IPS-18a (cell line): ENCODE data around the gene PRKG1.
"Not testable (repeated sequence)": the region's sequence is repeated elsewhere in the genome, so short reads cannot be mapped to it uniquely, and the experiment has no call there.

Experiments used
- H3K27ac ChIP-seq: one replicate; pipeline ENCODE4 v1.5.1; 2013; ENCODE audit warnings: low read length
- H3K27me3 ChIP-seq: one replicate; pipeline ENCODE4 v1.6.1; 2013; ENCODE audit warnings: mild to moderate bottlenecking, low read length; ENCODE audit not compliant: control insufficient read depth, insufficient read depth
- H3K36me3 ChIP-seq: one replicate; pipeline ENCODE4 v1.6.1; 2013; ENCODE audit warnings: low read depth, low read length; ENCODE audit not compliant: control insufficient read depth
- H3K4me1 ChIP-seq: one replicate; pipeline ENCODE4 v1.6.1; 2013; ENCODE audit warnings: low read depth, low read length; ENCODE audit not compliant: control insufficient read depth
- H3K4me3 ChIP-seq: one replicate; pipeline ENCODE4 v1.5.1; 2013; ENCODE audit warnings: low read length
- H3K9ac ChIP-seq: one replicate; pipeline ENCODE4 v1.6.1; 2013; ENCODE audit warnings: mild to moderate bottlenecking, low read length, moderate library complexity
- H3K9me3 ChIP-seq: one replicate; pipeline ENCODE4 v1.6.1; 2013; ENCODE audit warnings: low read depth, low read length; ENCODE audit not compliant: control insufficient read depth

PRKG1 gene

GRCh38 chr10:51552879-51553278, 478.6 kb downstream of the PRKG1 start:
- no peak overlapping the region for H3K27ac ChIP-seq
- H3K4me1 ChIP-seq = no peaks in the 10 kb centered on the region
- H3K9me3 ChIP-seq = no peaks in the 10 kb centered on the region
- H3K4me3 ChIP-seq = no peak overlapping the region
- no peaks in the 10 kb centered on the region for H3K36me3 ChIP-seq
- no peaks in the 10 kb centered on the region for H3K27me3 ChIP-seq
- no peak overlapping the region for H3K9ac ChIP-seq

DNA sequence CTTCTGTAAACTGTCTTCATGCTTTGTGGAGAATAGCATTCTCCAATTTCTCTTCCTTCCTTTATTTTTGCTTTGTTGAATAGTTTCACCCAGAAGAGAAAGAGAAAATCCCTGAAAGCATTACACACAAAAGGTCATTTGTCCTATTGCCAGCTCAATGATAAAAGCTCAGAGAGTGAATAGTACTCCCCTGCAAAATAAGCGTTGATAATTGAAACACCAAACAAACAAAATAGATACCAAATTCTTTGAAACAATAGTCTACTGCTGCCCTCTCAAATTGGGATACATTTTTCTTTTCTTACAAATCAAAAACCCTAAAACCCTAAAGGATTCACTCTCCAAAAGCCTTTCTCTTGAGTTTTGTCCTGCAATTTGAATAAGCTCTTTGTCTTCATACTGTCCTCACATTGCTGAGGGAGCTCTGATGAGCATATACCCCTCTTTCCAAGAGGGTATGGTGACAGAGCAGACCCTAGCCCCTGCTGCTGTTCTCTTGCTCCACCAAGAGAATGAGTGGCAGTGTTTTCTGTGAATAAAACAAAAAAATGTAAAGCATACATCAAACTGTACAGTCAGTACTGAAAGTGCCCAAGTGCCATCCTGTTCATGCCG, 490.7 kb downstream of the PRKG1 start:
- Histone ChIP-seq H3K36me3 (no peaks in the 10 kb centered on the region), H3K9me3 (no peaks in the 10 kb centered on the region), H3K4me1 (peaks cover 28% of the 10 kb centered on the region), H3K9ac (no peak overlapping the region), H3K27me3 (no peaks in the 10 kb centered on the region), H3K4me3 (no peak overlapping the region), H3K27ac (no peak overlapping the region)

DNA sequence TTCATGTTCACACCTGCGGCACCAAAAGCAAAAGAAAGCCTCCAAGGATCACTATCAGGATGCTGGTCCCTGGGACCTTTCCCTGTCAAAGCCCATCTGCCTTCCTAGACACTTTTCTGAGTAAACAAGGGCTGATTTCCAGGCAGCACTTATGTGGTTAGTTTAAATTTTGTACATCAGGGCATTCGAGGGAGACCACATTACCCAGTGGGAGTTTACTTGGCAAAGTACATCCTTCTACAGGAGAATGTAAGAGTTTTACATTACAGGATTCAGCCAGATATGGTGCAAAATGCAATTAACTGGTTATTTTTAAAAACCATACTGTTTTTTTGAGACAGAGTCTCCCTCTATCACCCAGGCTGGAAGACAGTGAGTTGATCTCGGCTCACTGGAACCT, 493.0 kb downstream of the PRKG1 start:
- Histone ChIP-seq H3K9me3 (no peaks in the 10 kb centered on the region), H3K9ac (no peak overlapping the region), H3K4me1 (peaks cover 28% of the 10 kb centered on the region), H3K4me3 (no peak overlapping the region), H3K27me3 (no peaks in the 10 kb centered on the region), H3K27ac (no peak overlapping the region), H3K36me3 (no peaks in the 10 kb centered on the region)

DNA sequence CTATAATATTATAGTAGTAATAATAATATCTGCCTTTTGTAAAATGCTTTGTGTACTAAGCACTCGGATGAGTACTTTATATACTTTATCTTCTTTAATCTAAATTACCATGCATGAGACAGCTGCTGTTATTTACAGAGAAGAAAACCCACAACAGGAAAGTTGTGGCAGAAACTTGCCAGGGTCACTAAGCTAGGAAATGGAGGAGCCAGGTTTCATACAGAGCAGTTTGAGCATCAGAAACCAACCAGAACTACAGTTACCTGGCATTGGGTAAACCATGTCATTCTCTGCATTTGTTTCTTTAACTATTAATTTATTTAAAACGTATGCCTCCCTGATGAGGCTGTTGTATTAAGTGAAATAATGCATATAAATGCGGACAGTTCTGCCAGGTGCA, 495.2 kb downstream of the PRKG1 start:
- H3K36me3 ChIP-seq = no peaks in the 10 kb centered on the region
- H3K4me3 ChIP-seq = no peak overlapping the region
- peaks cover 39% of the 10 kb centered on the region for H3K4me1 ChIP-seq
- H3K27ac ChIP-seq = no peak overlapping the region
- H3K27me3 ChIP-seq = no peaks in the 10 kb centered on the region
- no peak overlapping the region for H3K9ac ChIP-seq
- no peaks in the 10 kb centered on the region for H3K9me3 ChIP-seq

GRCh38 chr10:51574248-51575048, 500.2 kb downstream of the PRKG1 start:
- H3K4me3 ChIP-seq = no peak overlapping the region
- H3K36me3 ChIP-seq = no peaks in the 10 kb centered on the region
- no peak overlapping the region for H3K9ac ChIP-seq
- H3K4me1 ChIP-seq = peaks cover 21% of the 10 kb centered on the region
- no peaks in the 10 kb centered on the region for H3K9me3 ChIP-seq
- H3K27me3 ChIP-seq = no peaks in the 10 kb centered on the region
- no peak overlapping the region for H3K27ac ChIP-seq

DNA sequence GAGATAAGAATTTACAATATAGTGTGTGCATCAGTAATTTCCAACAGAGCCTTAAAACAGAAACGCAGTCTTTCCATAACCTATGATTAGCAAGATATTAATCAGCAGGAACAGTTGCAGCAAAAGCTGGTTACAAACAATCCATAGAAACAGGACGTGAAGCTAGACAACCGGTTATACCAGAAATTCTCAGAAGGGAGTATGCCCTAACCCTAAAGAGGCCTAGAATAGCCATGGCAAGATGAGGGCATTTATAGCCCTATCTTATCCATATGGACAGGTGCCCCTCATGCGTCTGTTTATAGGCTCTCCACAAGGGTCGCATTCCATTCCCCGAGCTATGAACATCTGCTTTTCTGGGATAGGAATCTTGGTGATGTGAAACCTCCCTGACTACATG, 506.9 kb downstream of the PRKG1 start:
- H3K27ac ChIP-seq, H3K4me3 ChIP-seq, H3K4me1 ChIP-seq, H3K27me3 ChIP-seq, H3K9me3 ChIP-seq, H3K9ac ChIP-seq, H3K36me3 ChIP-seq: not testable (repeated sequence)

GRCh38 chr10:51583976-51584375, 509.7 kb downstream of the PRKG1 start:
- Histone ChIP-seq H3K4me3 (no peak overlapping the region), H3K9me3 (peaks cover 3% of the 10 kb centered on the region), H3K4me1 (peaks cover 5% of the 10 kb centered on the region), H3K27me3 (no peaks in the 10 kb centered on the region), H3K9ac (no peak overlapping the region), H3K36me3 (no peaks in the 10 kb centered on the region), H3K27ac (no peak overlapping the region)

- peaks cover 20% of the 10 kb centered on the region for H3K4me1 ChIP-seq
- no peak overlapping the region for H3K9ac ChIP-seq
- H3K36me3 ChIP-seq = no peaks in the 10 kb centered on the region
- H3K27me3 ChIP-seq = no peaks in the 10 kb centered on the region
- peaks cover 3% of the 10 kb centered on the region for H3K9me3 ChIP-seq
- no peak overlapping the region for H3K27ac ChIP-seq
- no peak overlapping the region for H3K4me3 ChIP-seq
These were observed 511.5 kb downstream of the PRKG1 start for GRCh38 chr10:51585742-51586141.

DNA sequence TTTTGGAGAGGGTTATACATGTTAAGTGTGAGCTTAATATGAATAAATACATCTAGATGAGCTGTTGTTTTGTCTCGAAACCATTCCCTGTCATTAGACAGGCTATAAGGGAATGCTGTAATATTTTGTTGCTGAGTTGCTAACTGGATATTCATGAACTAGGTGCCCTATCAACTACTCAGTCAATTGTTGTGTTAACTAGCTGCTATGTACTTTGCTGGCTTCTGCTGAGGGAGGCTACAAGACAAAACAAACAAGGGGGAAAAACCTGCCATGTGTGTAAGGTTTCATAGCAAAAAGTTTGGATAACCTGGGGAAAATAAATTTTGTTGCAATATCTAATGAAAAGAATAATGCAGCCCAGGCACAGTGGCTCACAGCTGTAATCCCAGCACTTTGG, 514.7 kb downstream of the PRKG1 start:
- Histone ChIP-seq H3K27ac (no peak overlapping the region), H3K27me3 (no peaks in the 10 kb centered on the region), H3K9ac (no peak overlapping the region), H3K9me3 (no peaks in the 10 kb centered on the region), H3K36me3 (no peaks in the 10 kb centered on the region), H3K4me1 (peaks cover 26% of the 10 kb centered on the region), H3K4me3 (no peak overlapping the region)

GRCh38 chr10:51590818-51591217, 516.5 kb downstream of the PRKG1 start:
- H3K9ac ChIP-seq = no peak overlapping the region
- no peaks in the 10 kb centered on the region for H3K36me3 ChIP-seq
- H3K9me3 ChIP-seq = no peaks in the 10 kb centered on the region
- H3K4me1 ChIP-seq = peaks cover 26% of the 10 kb centered on the region
- no peaks in the 10 kb centered on the region for H3K27me3 ChIP-seq
- H3K4me3 ChIP-seq = no peak overlapping the region
- H3K27ac ChIP-seq = no peak overlapping the region

GRCh38 chr10:51596695-51597094, 522.4 kb downstream of the PRKG1 start:
- Histone ChIP-seq H3K27me3 (no peaks in the 10 kb centered on the region), H3K9me3 (no peaks in the 10 kb centered on the region), H3K4me1 (no peaks in the 10 kb centered on the region), H3K27ac (no peak overlapping the region), H3K4me3 (no peak overlapping the region), H3K36me3 (no peaks in the 10 kb centered on the region), H3K9ac (no peak overlapping the region)

DNA sequence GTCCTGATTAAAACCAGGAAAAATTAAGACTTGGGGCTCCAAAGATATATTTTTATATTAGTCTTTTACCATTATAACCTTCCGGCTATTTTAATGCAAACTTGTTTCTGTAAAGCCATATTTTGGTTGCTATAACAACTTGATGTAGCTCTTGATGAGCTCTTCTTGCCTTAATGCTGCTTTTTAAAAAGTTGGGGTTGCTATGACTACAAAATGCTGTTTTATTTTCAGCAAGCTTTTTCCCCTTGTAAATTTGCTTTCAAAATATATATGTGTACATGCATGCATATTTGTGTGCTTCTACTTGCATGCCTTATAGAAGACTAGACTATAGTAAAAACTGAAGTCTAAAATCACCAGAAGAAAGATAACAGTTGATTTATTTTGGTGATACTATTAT, 525.4 kb downstream of the PRKG1 start:
- Histone ChIP-seq H3K4me1 (no peaks in the 10 kb centered on the region), H3K4me3 (no peak overlapping the region), H3K9ac (no peak overlapping the region), H3K9me3 (no peaks in the 10 kb centered on the region), H3K27ac (no peak overlapping the region), H3K36me3 (no peaks in the 10 kb centered on the region), H3K27me3 (no peaks in the 10 kb centered on the region)
